Osteoblast (primary cell): Measurements from ENCODE around the gene PRX. TPM values are rescaled to one million over a fixed set of nuclear protein-coding genes. Genes with fewer than 3 reads are reported as not detected.

Experiments used
- DNase-seq: peaks from one replicate; pipeline ENCODE4 v3.0.0; 2011; ENCODE audit warnings: low spot score, mixed read lengths; ENCODE audit not compliant: insufficient read length; ENCODE audit errors: missing footprints
- H2AFZ ChIP-seq: 2 replicates; pipeline ENCODE4 v1.6.0; 2011; ENCODE audit warnings: mild to moderate bottlenecking, low read length
- H3K27ac ChIP-seq: 2 replicates; pipeline ENCODE4 v1.5.1; 2011; ENCODE audit warnings: mild to moderate bottlenecking, low read depth, low read length, moderate library complexity
- H3K27me3 ChIP-seq: 2 replicates; pipeline ENCODE4 v1.6.0; 2012; ENCODE audit warnings: mild to moderate bottlenecking, control low read depth, inconsistent platforms, low read length, moderate library complexity; ENCODE audit not compliant: insufficient read depth
- H3K36me3 ChIP-seq: 2 replicates; pipeline ENCODE4 v1.5.1; 2011; ENCODE audit warnings: mild to moderate bottlenecking, low read length, control low read depth, moderate library complexity; ENCODE audit not compliant: insufficient read depth
- H3K4me1 ChIP-seq: 2 replicates; pipeline ENCODE4 v1.5.1; 2011; ENCODE audit warnings: mild to moderate bottlenecking, low read length, control low read depth, moderate library complexity; ENCODE audit not compliant: insufficient read depth
- H3K4me2 ChIP-seq: 2 replicates; pipeline ENCODE4 v1.6.0; 2011; ENCODE audit warnings: mild to moderate bottlenecking, low read length; ENCODE audit not compliant: insufficient read depth
- H3K4me3 ChIP-seq: fragments of 200-600 bp; sonication (generic); 3 replicates; pipeline ENCODE4 v1.5.1; 2012; ENCODE audit warnings: mild to moderate bottlenecking, low read length, inconsistent platforms; ENCODE audit not compliant: insufficient read depth
- H3K79me2 ChIP-seq: 2 replicates; pipeline ENCODE4 v1.6.0; 2012; ENCODE audit warnings: mild to moderate bottlenecking, low read length, control low read depth, inconsistent platforms; ENCODE audit not compliant: insufficient read depth
- H3K9me3 ChIP-seq: 2 replicates; pipeline ENCODE4 v1.5.1; 2011; ENCODE audit warnings: low read depth, low read length, control low read depth
- H4K20me1 ChIP-seq: 2 replicates; pipeline ENCODE4 v1.6.0; 2012; ENCODE audit warnings: mild to moderate bottlenecking, low read length, control low read depth; ENCODE audit not compliant: insufficient read depth
- total RNA-seq: library from RNA; depleted of rRNA; stranded (reverse); fragments of >200 nt; gene quantifications from 2 replicates; pipeline ENCODE4 v1.2.3, GENCODE V29; 2012
- TF ChIP-seq, protein P1 (sequence below): IDR thresholded peaks from 2 replicates; pipeline ENCODE4 v1.5.1; 2011; ENCODE audit warnings: mild to moderate bottlenecking, low read depth, low read length, moderate library complexity; ENCODE audit errors: extremely low read depth

Gene PRX
- total RNA-seq, 1 donor, result 3.3 TPM

DNA sequence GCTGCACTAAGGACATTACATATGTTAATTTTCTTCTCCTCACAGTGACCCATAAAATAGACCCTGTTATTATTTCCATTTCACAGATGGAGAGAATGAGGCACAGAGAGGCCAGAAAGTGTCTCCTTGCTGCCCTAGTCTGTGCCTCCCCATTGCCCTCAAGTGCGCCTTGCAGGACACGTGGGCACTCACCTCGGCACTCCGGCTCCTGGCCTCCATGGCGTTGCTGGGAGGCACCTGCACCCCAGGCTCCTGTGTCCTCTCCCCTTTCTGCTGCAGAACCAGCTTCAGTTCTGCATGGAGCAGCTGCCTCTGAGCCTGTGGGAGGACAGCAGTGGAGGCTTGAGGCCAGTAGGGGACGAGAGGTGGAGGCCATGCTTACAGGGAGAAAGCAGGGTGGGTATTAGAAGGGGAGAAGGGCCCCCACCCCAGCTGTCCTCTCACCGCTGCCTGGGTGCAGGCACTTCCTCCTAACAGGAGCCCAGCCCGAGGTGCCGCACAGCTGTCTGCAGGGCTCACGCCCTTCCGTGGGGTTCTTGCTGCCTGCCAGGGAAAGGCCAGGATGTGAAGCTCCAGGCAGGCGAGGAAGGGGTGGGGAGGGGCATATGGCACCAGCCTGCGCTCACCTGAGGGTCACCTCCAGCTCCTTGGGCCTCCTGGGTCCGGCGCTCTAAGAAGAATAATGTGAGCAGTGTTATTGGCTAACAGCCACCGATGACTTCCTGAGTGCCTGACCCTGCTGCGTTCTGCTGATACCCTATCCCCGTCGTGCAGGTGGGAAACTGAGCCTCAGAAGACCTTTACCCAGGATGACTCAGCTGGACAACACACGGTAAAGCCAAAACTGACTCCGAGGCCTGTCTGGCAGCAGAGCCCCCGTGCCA lies 5.2 kb downstream of the PRX start:
- TF ChIP-seq, protein P1, sequence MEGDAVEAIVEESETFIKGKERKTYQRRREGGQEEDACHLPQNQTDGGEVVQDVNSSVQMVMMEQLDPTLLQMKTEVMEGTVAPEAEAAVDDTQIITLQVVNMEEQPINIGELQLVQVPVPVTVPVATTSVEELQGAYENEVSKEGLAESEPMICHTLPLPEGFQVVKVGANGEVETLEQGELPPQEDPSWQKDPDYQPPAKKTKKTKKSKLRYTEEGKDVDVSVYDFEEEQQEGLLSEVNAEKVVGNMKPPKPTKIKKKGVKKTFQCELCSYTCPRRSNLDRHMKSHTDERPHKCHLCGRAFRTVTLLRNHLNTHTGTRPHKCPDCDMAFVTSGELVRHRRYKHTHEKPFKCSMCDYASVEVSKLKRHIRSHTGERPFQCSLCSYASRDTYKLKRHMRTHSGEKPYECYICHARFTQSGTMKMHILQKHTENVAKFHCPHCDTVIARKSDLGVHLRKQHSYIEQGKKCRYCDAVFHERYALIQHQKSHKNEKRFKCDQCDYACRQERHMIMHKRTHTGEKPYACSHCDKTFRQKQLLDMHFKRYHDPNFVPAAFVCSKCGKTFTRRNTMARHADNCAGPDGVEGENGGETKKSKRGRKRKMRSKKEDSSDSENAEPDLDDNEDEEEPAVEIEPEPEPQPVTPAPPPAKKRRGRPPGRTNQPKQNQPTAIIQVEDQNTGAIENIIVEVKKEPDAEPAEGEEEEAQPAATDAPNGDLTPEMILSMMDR, result no peak

DNA sequence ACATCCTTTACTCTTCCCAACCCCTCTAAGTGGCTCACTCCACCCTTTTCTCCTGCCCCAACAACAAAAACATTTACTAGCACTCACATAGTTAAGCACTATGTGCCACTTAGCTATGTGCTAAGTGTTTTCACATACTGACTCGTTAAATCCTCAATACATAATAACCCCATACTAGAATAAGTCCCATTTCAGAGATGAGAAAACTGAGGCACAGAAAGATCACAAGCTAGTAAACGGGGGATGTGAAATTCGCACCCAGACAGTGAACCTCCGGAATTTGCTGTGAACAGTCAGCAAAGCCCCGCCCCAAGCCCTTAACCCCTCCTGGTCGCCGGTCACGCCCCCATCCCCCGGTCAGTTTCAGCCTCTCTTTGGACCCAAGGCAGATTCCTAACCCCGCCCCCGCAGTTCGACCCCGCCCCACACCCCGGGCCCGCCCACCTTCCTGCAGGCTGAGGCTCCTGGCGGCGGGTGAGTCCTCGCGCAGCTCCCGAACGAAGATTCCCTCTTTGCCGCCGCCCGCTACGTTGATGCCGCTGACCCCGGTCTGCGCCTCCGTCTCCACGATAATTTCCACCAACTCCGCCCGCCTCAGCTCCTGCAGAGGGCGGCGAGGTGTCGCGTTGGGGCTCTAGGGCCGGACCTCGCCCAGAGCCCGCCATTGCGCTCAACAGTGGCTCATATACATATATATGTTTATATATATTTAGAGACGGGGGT lies 9.8 kb downstream of the PRX start:
- H3K4me1 ChIP-seq, result peaks cover 5% of the 10 kb centered on the region
- H3K27ac ChIP-seq, result no peak overlapping the region
- H3K27me3 ChIP-seq, result no peaks in the 10 kb centered on the region
- TF ChIP-seq, protein P1, result no peak
- peak overlapping the region; percentile 86 for H2AFZ ChIP-seq
- H3K9me3 ChIP-seq, result no peaks in the 10 kb centered on the region
- H3K36me3 ChIP-seq, result no peaks in the 10 kb centered on the region
- peak overlapping the region; percentile 74 for H3K4me3 ChIP-seq
- no peaks in the 10 kb centered on the region for H3K79me2 ChIP-seq
- peak overlapping the region; percentile 84 for H3K4me2 ChIP-seq
- peak; percentile 100 for DNase-seq
- H4K20me1 ChIP-seq, result no peaks in the 10 kb centered on the region

More for the DNA sequence above, 5.2 kb downstream of the PRX start:
- no peak overlapping the region for H3K4me3 ChIP-seq
- H3K9me3 ChIP-seq, result no peaks in the 10 kb centered on the region
- no peaks in the 10 kb centered on the region for H4K20me1 ChIP-seq
- no peak overlapping the region for H2AFZ ChIP-seq
- H3K79me2 ChIP-seq, result no peaks in the 10 kb centered on the region
- H3K27ac ChIP-seq, result no peak overlapping the region
- DNase-seq, result peak; percentile 74
- no peaks in the 10 kb centered on the region for H3K36me3 ChIP-seq
- no peaks in the 10 kb centered on the region for H3K27me3 ChIP-seq
- no peak overlapping the region for H3K4me2 ChIP-seq
- H3K4me1 ChIP-seq, result peaks cover 4% of the 10 kb centered on the region

DNA sequence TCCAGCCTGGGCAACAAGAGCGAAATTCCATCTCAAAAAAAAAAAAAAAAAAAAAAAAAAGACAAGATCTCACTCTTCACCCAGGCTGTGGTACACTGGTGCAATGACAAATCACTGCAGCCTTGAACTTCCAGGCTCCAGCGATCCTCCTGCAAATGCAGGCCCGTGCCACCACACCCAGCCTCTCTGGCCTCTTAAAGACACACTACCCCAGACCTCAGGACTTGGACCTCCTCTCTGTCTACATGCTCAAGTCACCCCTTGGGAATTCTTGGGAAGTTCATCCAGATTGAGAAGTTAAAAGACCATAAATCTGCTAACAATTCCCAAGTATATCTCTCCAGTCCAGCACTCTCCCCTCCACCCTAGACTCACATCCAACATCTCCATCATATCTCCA lies 12.6 kb downstream of the PRX start:
- H3K27me3 ChIP-seq, result no peaks in the 10 kb centered on the region
- H3K27ac ChIP-seq, result no peak overlapping the region
- no peaks in the 10 kb centered on the region for H4K20me1 ChIP-seq
- no peak overlapping the region for H3K4me3 ChIP-seq
- H3K9me3 ChIP-seq, result no peaks in the 10 kb centered on the region
- H3K4me1 ChIP-seq, result peaks cover 5% of the 10 kb centered on the region
- H3K4me2 ChIP-seq, result no peak overlapping the region
- TF ChIP-seq, protein P1, result no peak
- H3K36me3 ChIP-seq, result no peaks in the 10 kb centered on the region
- H3K79me2 ChIP-seq, result no peaks in the 10 kb centered on the region
- peak; percentile 31 for DNase-seq
- no peak overlapping the region for H2AFZ ChIP-seq
